Panc1 (cell line): ENCODE measurements around the gene RXYLT1. TPM values are rescaled to one million over a fixed set of nuclear protein-coding genes. Genes with fewer than 3 reads are reported as not detected.

Experiments
- ATAC-seq: fragments of 200-7000 bp; cut with Tn5 transposase; 2 replicates; pipeline ENCODE4 v1.9.1; 2020; ENCODE audit warnings: mild to moderate bottlenecking, moderate library complexity
- BruUV-seq: library from RNA; stranded (reverse); fragments of 400-500 nt; replicated peaks from 2 replicates; lab custom pipeline; 2021; lab: Mats Ljungman, UMichigan
- CTCF ChIA-PET: fragments of 300-600 bp; sonication (Branson Sonifier 250); formaldehyde crosslinking; loops from one replicate; lab custom pipeline; 2022; ENCODE audit warnings: antibody characterized with exemption; lab: Charles Lee
- POLR2A ChIA-PET: fragments of 300-600 bp; sonication (Branson Sonifier 250); formaldehyde crosslinking; loops from one replicate; lab custom pipeline; 2022; ENCODE audit warnings: antibody characterized with exemption; lab: Charles Lee
- DNase-seq: peaks from one replicate; pipeline ENCODE4 v3.0.0-alpha.2; 2010; ENCODE audit warnings: low read depth, low spot score
- H3K27ac ChIP-seq: 2 replicates; pipeline ENCODE4 v1.5.1; 2011; ENCODE audit warnings: mild to moderate bottlenecking, low read length, inconsistent platforms
- H3K27me3 ChIP-seq: fragments of 200-500 bp; sonication (Bioruptor generic); 2 replicates; pipeline ENCODE4 v1.6.0; 2014; ENCODE audit warnings: low read length, inconsistent platforms; ENCODE audit not compliant: control insufficient read depth, insufficient read depth
- H3K36me3 ChIP-seq: fragments of 200-500 bp; sonication (Bioruptor generic); 2 replicates; pipeline ENCODE4 v1.5.1; 2014; ENCODE audit warnings: inconsistent platforms, mild to moderate bottlenecking, low read length, moderate library complexity; ENCODE audit not compliant: control insufficient read depth, insufficient read depth
- H3K4me1 ChIP-seq: 2 replicates; pipeline ENCODE4 v1.5.1; 2011; ENCODE audit warnings: inconsistent platforms, mild to moderate bottlenecking, low read length, moderate library complexity; ENCODE audit not compliant: control insufficient read depth, insufficient read depth
- H3K4me3 ChIP-seq, 2 experiments: 2 replicates each; pipeline ENCODE4 v1.5.1; 2011 to 2012; ENCODE audit warnings: low read depth in 2 of 2, low read length in 2 of 2, mild to moderate bottlenecking in 2 of 2, inconsistent platforms in 1 of 2, moderate library complexity in 1 of 2
- H3K9me3 ChIP-seq: fragments of 200-500 bp; sonication (Bioruptor generic); 2 replicates; pipeline ENCODE4 v1.5.1; 2014; ENCODE audit warnings: low read depth, mild to moderate bottlenecking, inconsistent platforms, low read length, moderate library complexity; ENCODE audit not compliant: control insufficient read depth, insufficient read depth
- CTCF ChIP-seq: fragments of 450-650 bp; IDR thresholded peaks from 2 replicates; pipeline ENCODE4 v1.5.1; 2017; ENCODE audit warnings: mild to moderate bottlenecking
- POLR2AphosphoS5 ChIP-seq: IDR thresholded peaks from 2 replicates; pipeline ENCODE4 v1.6.1; 2012; ENCODE audit warnings: mild to moderate bottlenecking, low read depth, low read length, moderate library complexity
- SIN3A ChIP-seq: IDR thresholded peaks from 2 replicates; pipeline ENCODE4 v1.6.1; 2012; ENCODE audit warnings: low read depth, mild to moderate bottlenecking, low read length, moderate library complexity, borderline replicate concordance; ENCODE audit not compliant: insufficient read depth
- TCF7L2 ChIP-seq: IDR thresholded peaks from 2 replicates; pipeline ENCODE4 v1.6.1; 2011; ENCODE audit warnings: mild to moderate bottlenecking, low read depth, low read length, inconsistent platforms
- in situ Hi-C: cut with HindIII; loops from 2 replicates; pipeline ENCODE4 v1.10.0; 2016; ENCODE audit warnings: low sequenced_read_pairs, low pct_unique_long_range_greater_than_20kb
- intact Hi-C: fragments of 100-400 bp; cut with micrococcal nuclease; formaldehyde crosslinking; loops from one replicate; pipeline ENCODE4 v1.10.0; 2022; ENCODE audit not compliant: unreplicated experiment
- total RNA-seq: library from RNA; stranded (reverse); gene quantifications from one replicate; pipeline ENCODE4 v1.2.1, GENCODE V29; 2021; ENCODE audit not compliant: unreplicated experiment
- TF ChIP-seq, protein P1 (sequence below), 2 experiments: IDR thresholded peaks; 2 replicates each; pipeline ENCODE4 v1.6.1; 2011 to 2012; ENCODE audit warnings: low read depth in 2 of 2, control low read depth in 1 of 2, low read length in 1 of 2, mild to moderate bottlenecking in 1 of 2, moderate library complexity in 1 of 2; ENCODE audit not compliant: insufficient read depth in 1 of 2

The RXYLT1 gene
- total RNA-seq, 1 experiment from 2014 or later: 20.3 TPM

GRCh38 chr12:63804746-63805145 is 25.0 kb downstream of the RXYLT1 start:
- Histone ChIP-seq H3K9me3 (no peaks in the 10 kb centered on the region), H3K36me3 (no peaks in the 10 kb centered on the region), H3K27ac (no peak overlapping the region), H3K4me3 (no peak overlapping the region), H3K27me3 (no peaks in the 10 kb centered on the region), H3K4me1 (no peaks in the 10 kb centered on the region)
- DNase-seq: no peak
- in situ Hi-C loops: no loop called here
- no TSS peak for BruUV-seq
- ChIA-PET CTCF (no interaction called here), POLR2A (no interaction called here)
- ATAC-seq: no peak
- TF ChIP-seq CTCF: no peak
- intact Hi-C loops: loop anchor here (5.0 kb wide), 3 partner anchors 132 to 702 kb away; no protein-coding TSS in a partner anchor

GRCh38 chr12:63805704-63806672 is 26.3 kb downstream of the RXYLT1 start:
- H3K4me1 ChIP-seq: no peaks in the 10 kb centered on the region
- ATAC-seq: no peak
- no peaks in the 10 kb centered on the region for H3K27me3 ChIP-seq
- CTCF ChIA-PET: no interaction called here
- H3K4me3 ChIP-seq: no peak overlapping the region
- no peak overlapping the region for H3K27ac ChIP-seq
- no peaks in the 10 kb centered on the region for H3K36me3 ChIP-seq
- H3K9me3 ChIP-seq: no peaks in the 10 kb centered on the region
- intact Hi-C loops (no loop called here), in situ Hi-C loops (no loop called here)
- POLR2A ChIA-PET: no interaction called here
- DNase-seq: no peak
- no peak for TF ChIP-seq POLR2AphosphoS5
- TF ChIP-seq SIN3A: no peak
- no peak for TF ChIP-seq CTCF
- TF ChIP-seq, protein P1, sequence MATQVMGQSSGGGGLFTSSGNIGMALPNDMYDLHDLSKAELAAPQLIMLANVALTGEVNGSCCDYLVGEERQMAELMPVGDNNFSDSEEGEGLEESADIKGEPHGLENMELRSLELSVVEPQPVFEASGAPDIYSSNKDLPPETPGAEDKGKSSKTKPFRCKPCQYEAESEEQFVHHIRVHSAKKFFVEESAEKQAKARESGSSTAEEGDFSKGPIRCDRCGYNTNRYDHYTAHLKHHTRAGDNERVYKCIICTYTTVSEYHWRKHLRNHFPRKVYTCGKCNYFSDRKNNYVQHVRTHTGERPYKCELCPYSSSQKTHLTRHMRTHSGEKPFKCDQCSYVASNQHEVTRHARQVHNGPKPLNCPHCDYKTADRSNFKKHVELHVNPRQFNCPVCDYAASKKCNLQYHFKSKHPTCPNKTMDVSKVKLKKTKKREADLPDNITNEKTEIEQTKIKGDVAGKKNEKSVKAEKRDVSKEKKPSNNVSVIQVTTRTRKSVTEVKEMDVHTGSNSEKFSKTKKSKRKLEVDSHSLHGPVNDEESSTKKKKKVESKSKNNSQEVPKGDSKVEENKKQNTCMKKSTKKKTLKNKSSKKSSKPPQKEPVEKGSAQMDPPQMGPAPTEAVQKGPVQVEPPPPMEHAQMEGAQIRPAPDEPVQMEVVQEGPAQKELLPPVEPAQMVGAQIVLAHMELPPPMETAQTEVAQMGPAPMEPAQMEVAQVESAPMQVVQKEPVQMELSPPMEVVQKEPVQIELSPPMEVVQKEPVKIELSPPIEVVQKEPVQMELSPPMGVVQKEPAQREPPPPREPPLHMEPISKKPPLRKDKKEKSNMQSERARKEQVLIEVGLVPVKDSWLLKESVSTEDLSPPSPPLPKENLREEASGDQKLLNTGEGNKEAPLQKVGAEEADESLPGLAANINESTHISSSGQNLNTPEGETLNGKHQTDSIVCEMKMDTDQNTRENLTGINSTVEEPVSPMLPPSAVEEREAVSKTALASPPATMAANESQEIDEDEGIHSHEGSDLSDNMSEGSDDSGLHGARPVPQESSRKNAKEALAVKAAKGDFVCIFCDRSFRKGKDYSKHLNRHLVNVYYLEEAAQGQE (IDR thresholded peaks at IDR 0.05; ENCODE audit: insufficient read depth in 1 of 2, low read depth in 2 of 2, low read length in 1 of 2): no peak
- TF ChIP-seq TCF7L2: no peak
- BruUV-seq: no TSS peak
